HG02759 (cell line): ENCODE results near the gene ZC3H12C.

Experiments
- ATAC-seq: cut with Tn5 transposase; IDR thresholded peaks from one replicate; pipeline ENCODE4 v1.9.1; 2021; ENCODE audit warnings: mild to moderate bottlenecking, moderate library complexity; ENCODE audit not compliant: unreplicated experiment

ZC3H12C gene

DNA sequence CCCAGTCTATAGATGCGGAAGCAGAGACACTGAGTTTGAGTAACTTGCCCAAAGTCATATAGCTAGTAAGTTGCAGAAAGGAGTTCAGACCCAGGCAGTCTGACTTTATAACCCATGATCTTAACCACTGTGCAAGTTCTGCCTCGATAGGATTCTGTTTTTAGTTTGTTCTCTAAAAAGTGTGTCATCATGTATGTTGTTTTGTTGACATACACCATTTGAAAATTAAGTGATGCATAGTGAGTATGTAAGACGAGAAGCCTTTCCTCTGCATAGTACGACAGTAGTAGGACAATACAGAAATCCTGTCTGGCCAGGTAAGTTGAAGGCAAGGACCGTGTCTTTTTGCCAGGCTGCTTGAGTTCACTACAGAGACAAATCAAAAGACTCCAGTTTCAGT lies 3.3 kb downstream of the ZC3H12C start:
- ATAC-seq, result no peak

DNA sequence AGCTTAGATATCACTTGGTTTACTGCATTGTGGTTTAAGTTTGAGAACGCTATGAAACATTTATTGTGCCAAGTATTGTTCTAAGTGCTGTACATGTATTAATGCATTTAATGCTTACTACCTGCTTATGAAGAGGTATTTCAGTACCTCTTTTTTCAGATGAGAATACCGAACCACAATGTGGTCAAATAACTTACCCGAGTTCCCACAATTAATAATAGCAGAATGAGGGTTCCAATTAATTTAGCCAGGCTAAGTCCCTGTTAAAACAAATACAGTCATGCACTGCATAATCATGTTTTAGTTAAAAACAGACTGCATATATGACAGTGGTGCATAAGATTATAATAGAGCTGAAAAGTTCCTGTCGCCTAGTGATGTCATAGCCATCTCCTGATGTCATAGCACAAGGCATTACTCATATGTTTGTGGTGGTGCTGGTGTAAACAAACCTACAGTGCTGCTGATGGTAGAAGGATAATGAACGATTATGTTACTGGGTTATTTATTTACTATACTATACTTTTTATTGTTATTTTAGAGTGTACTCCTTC lies 4.3 kb downstream of the ZC3H12C start:
- ATAC-seq, result no peak

- ATAC-seq, result peak; percentile 66
Measured at GRCh38 chr11:110098645-110099044, 5.5 kb downstream of the ZC3H12C start.

DNA sequence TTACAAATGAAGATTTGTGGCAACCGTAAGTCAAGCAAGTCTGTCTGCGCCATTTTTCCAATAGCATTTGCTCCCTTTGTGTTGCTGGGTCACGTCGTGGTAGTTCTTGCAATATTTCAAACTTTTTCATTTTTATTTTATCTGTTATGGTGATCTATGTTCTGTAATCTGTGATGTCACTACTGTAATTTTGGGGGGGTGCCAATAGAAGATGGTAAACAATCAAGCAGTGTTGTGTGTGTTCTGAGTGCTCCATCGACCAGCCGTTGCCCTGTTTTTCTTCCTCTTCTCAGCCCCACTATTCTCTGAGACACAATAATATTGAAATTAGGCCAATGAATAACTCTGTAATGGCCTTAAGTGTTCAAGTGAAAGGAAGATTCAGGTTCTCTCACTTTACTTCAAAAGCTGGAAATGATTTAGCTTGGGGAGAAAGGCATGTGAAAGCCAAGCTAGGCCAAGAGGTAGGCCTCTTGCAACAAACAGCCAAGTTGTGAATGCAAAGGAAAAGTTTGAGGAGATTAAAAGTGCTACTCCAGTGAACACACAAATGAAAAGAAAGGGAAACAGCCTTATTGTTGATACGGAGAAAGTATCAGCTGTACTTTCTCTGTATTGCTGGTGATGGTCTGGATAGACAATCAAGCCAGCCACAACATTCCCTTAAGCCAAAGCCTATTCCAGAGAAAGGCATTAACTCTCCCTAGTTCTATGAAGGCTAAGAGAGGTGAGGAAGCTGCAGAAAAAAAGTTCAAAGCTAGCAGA lies 7.5 kb downstream of the ZC3H12C start:
- no peak for ATAC-seq

DNA sequence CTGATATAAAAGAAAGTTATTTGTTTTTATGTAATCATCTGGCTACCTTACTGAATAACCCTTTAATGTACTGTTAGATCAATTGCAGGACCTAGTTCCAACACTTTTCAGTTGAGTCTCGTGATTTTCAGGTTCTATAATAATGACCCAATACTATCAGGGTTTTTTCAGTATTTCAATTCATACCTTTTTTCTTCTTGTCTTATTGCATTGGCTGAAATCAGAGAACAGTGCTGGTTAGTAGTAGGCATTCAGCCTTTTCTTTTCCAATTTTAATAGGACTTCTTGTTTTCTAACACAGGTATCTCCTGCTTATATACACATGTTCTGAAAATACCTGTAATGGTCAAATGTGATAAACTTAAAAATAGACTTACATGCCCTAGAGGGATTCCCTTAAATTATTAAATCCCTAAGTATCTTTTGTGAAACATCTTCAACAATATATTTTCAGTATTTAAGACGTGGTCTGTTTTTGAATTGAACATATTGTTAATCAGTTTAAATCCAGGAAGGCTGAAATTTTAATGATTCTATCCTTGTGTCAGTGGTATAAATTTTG lies 13.6 kb downstream of the ZC3H12C start:
- no peak for ATAC-seq

DNA sequence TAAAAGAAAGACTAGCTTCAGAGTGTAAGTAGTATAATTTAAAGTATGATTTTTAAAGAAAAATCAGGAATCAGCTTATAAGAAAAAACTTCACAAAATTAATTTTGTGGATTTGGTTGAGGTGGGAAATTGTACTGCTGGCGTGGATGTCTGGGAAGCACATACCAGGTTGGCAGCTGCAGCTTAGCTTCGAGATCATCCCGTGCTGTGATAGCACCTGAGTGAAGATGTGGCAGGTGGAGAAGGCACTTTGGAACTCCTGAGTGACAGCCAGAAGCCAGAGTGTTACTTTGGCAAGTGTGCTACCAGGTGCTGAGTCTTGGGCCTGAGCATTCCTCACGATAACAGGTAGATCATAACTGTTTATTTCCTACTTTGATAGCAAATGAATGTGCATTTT lies 17.7 kb downstream of the ZC3H12C start:
- ATAC-seq, result no peak

GRCh38 chr11:110112457-110112856 lies 19.3 kb downstream of the ZC3H12C start:
- ATAC-seq, result no peak

GRCh38 chr11:110113505-110113904 lies 20.3 kb downstream of the ZC3H12C start:
- ATAC-seq, result no peak

GRCh38 chr11:110113973-110114372 lies 20.8 kb downstream of the ZC3H12C start:
- no peak for ATAC-seq

DNA sequence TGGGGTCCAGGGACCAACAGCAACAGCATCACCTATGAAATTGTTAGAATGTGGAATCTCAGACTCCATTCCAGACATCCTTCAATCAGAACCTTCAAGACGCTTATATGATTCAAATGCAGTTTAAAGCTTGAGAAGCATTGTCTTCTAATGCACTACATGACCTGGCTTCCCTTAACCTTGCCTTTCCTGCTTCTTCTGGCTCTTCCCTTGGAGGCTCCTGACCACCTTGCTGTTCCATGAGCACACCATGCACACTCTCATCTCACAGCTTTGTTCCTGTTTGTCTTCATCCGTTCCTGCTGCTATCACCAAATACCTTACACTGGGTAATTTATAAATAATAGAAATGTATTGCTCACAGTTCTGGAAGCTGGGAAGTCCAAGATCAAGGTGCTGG lies 26.1 kb downstream of the ZC3H12C start:
- no peak for ATAC-seq

DNA sequence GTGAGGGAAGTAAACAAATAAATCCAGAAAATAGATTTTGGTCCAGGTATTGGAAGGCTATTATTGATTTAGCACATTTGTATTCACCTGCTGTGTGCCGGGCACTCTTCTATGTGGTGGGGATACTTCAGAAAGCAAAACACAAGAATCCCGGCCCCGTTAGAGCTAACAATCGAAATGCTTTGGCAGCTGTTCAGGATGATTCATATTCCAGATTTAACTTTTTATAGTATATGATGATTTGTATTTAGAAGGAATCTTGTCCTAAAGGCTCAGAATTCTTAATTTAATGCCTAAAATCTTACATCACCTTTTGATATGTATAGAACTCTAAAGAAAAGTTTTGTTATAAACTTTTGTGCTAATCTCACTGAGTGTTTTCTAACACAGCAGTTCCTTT lies 28.0 kb downstream of the ZC3H12C start:
- no peak for ATAC-seq

DNA sequence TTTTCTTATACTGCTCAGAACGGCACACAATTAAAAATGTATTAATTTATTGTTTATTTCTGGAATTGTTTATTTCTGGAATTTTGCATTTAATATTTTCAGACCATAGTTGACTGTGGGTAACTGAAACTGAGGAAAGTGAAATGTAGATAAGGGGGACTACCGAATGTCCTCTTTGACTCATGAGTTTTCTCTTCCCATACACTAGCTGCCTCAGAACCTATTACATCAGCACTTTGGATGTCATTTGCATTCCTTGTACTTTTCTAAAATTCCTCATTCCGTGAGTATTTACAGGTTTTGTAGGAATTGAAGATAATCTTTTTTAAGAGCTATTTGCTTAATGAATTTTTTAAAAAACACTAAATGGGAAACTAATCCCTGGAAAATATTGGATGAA lies 29.8 kb downstream of the ZC3H12C start:
- no peak for ATAC-seq

- no peak for ATAC-seq
Measured at GRCh38 chr11:110124605-110125004, 31.4 kb downstream of the ZC3H12C start.

- ATAC-seq, result no peak
Measured at GRCh38 chr11:110125632-110126031, 32.4 kb downstream of the ZC3H12C start.

DNA sequence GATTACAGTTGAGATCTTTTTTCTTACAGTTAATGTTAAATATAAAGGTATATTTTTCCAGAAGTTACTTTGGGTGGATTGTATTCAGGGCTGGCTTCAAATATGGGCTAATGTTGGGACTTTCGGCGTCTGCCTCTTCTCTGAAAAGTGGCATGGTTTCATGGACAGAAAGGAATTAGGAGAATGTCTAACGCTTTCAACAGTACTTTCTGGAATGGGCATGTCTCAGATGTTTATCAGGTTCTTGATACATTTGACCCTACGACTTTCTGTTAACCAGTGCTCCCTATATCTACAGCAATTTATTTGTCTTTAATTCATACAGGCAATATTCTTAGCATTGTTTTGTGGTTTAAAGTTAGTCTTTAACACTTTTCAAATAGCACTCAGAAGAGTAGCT lies 33.7 kb downstream of the ZC3H12C start:
- ATAC-seq, result no peak

DNA sequence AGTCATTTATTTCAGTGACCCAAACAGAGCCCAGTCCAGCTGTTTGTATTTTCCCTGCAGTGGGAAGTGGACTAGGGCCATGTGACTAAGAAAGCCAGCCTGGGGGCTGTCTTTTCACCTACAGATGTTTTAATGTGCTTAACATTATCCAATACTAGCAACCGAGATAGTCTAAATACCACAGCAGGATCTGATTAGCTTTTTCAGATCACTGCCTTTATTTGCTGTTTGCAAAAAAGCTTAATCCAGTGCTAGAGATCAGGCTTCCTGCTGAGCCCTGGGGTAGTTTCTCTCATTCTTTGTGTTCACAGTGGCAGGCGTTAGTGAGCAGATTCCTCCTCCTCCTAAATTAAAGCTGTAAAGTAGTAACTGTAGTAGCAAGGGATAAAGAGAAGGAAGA lies 35.0 kb downstream of the ZC3H12C start:
- no peak for ATAC-seq

GRCh38 chr11:110130642-110131238 lies 37.5 kb downstream of the ZC3H12C start:
- ATAC-seq, result no peak

DNA sequence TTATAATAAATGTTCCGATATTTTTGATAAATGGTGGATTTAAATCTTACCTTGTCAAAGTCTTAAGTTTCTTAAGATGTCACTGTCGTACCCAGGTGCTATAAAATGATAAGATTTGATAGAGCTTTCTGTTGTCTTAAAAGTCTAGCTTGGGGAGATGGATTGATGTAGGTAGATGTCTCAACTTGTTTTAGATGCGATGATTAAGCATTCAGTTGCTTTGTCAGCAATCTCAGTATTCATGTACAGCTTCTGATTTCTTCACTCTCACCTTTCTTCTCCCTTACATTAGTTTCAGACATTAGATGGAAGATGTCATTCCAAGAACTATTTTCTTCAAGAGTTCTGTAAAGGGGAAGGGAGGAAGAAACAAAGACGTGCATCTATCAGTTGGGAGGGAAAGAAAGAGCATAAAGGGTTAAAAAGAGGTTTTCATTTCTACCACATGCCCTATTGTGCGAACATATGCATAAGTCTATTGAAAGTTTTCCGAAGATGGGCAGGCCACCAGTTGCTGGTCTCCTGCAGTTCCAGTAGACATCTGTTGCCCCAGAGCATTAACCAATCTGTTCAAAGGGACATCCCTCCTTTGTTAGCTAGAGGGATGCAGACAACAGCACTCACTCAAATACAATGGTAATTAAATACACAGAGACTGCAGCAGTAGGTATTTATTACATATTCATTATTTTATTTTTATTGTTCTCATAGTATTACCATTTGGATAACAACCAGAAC lies 38.4 kb downstream of the ZC3H12C start:
- no peak for ATAC-seq

GRCh38 chr11:110133160-110133559 lies 40.0 kb downstream of the ZC3H12C start:
- no peak for ATAC-seq

- no peak for ATAC-seq
Measured at GRCh38 chr11:110134110-110134509, 40.9 kb downstream of the ZC3H12C start.

DNA sequence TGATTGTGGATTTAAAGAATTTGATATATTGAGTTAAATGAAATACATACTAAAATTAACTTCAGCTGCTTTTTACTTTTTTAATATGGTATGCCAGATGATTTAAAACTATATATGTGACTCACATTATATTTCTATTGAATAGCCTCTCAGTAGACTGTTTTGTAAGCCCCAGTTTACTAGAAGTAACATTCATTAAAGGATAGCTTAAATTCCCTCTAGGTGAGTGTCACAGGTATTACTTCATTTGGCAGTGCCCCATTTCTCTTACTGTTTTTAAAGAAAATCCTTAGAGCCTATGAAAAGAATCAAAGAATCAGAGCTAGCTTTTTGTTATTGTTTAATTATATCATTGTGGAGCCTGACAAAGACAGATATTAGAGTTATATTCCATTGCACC lies 48.6 kb downstream of the ZC3H12C start:
- no peak for ATAC-seq
